NCI-H460 (cell line): ENCODE measurements around the gene FAM181A. TPM values are rescaled to one million over a fixed set of nuclear protein-coding genes. Genes with fewer than 3 reads are reported as not detected.

Experiments used
- DNase-seq: peaks from one replicate; pipeline ENCODE4 v3.0.0-alpha.2; 2016; ENCODE audit warnings: low read depth; ENCODE audit errors: extremely low read depth
- total RNA-seq: library from RNA; depleted of rRNA; stranded (reverse); fragments of >200 nt; shearing (Covaris generic); gene quantifications from 2 replicates; pipeline ENCODE4 v1.2.3, GENCODE V29; 2014

FAM181A gene
- total RNA-seq, 1 experiment from 2014 or later, result not detected

DNA sequence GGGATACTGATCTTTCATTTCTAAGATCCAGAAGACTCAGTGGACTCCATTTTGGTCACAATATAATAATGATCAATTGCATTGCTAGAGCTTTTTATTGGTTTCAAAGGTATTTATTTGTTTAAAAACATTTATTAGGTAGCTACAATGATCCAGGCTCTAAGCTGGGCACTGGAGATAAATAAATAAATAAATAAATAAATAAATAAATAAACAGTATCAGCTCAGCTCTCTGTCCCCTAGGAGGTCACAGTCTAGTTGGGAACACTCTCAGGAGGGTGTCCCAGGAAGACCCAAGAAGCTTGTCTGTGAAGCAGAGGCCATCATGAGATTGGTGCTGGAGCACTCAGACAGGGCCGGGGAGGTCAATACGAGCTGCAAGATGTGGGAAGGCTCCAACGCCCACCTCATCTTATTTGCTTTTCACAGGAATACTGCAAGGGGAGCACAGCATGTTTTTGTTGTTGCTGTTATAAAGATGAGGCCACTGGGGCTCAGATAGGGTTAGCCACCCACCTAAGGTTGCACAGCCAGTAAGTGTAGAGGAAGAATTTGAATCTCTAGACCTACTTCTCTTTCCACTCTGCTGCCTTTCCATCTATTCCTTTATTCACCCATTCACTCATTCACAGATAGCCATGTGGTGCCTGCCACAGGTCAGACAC, 33.8 kb downstream of the FAM181A start:
- no peak for DNase-seq

- DNase-seq, result no peak
These were observed 34.5 kb downstream of the FAM181A start for GRCh38 chr14:93961620-93962019.

GRCh38 chr14:93962701-93963601, 35.8 kb downstream of the FAM181A start:
- no peak for DNase-seq

DNA sequence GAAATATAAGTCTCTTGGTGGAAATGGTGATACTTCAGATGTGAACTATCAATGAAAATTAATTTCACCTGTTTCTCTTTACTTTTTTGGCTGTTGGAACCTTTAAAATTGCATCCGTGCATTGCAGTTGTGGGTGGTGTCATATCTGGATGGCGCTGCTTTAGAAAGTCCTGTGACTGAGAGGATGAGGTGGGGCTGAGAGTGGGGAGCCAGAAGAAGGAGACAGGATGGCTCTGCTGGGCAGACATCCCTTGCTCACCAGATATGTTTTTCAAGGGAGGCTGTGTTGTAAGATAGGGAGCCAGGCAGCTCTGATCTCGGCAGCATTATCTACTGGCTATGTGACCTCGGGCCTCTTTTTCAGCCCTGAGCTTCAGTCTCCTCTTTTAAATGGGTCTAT, 36.5 kb downstream of the FAM181A start:
- DNase-seq, result no peak

DNA sequence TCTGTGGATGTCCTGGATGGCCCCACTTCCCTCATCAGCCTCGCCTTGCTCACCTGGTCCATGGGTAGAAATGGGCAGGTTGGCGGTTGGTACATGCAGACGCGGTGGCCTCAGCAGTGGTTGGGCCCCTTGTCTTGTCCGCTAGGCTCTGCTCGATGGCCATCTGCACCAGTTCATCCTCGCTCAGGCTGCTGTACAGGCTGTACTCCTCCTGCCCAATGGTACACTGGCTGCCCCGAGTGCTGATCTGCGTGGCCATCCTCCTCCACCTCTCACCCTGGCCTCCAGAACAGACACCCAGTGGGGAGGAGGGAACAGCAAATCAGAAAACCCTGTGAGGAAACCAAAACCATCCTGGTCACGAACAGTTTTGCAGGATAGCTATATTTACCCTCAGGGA, 37.1 kb downstream of the FAM181A start:
- DNase-seq, result no peak

GRCh38 chr14:93964820-93965286, 37.7 kb downstream of the FAM181A start:
- no peak for DNase-seq

- DNase-seq, result no peak
These were observed 38.2 kb downstream of the FAM181A start for GRCh38 chr14:93965287-93965821.

DNA sequence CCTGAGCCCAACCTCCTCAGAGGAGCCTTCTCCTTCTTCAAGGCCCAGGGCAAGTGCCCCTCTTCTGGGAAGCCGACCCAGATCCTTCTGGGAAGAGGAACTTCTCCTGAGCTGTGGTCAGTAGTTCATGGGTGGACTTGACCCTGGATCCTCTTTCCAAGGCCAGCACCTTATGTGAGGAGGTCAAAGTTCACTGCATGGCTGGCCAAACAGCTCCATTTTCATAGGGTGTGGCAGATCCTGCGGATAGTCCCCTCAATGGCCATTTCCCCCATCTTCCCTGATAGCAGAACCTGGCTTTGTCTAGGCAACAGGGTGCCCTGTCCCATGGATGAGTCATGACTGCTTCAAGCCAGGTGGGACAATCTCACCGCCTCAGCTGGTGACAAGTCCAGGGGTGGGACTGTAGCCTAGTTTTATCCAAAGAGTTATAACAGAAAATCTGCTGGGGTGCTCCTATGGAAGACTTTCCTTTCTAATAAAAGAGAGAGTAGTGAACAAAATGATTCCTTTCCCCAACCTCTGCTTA, 38.9 kb downstream of the FAM181A start:
- DNase-seq, result no peak

DNA sequence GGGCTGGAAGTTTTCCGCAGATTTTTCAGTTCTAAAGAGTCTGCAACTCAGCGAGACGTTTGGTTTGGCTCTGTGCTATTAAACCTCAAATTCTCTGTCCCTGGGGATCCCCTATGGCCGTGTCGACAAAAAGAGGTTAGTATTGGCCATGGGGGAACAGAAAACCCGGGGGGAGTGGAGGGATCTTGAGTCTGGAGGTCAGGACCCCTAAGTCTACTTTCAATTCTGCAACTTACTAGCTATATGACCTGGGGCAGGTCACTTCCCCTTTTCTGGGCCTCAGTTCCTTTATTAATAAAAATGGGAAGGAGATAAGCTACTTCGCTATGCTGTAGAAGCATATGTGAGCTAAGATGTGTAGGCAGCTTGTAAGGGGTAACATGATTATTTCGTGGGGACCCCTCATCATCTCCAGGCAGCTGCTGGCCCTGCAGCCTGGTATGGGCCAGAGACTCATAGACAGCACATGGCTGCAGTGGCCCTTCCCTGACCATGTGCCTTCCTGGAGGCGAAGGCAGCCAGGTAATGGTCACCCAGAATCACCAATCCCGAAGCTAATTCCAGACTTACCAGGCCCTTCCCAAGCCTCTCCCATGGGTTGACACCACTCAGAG, 40.6 kb downstream of the FAM181A start:
- no peak for DNase-seq

- DNase-seq, result no peak
These were observed 42.1 kb downstream of the FAM181A start for GRCh38 chr14:93969082-93969828.

GRCh38 chr14:93970585-93970964, 43.4 kb downstream of the FAM181A start:
- DNase-seq, result peak; percentile 19

GRCh38 chr14:93970965-93971634, 44.0 kb downstream of the FAM181A start:
- DNase-seq, result no peak

- DNase-seq, result no peak
These were observed 44.5 kb downstream of the FAM181A start for GRCh38 chr14:93971635-93972027.

DNA sequence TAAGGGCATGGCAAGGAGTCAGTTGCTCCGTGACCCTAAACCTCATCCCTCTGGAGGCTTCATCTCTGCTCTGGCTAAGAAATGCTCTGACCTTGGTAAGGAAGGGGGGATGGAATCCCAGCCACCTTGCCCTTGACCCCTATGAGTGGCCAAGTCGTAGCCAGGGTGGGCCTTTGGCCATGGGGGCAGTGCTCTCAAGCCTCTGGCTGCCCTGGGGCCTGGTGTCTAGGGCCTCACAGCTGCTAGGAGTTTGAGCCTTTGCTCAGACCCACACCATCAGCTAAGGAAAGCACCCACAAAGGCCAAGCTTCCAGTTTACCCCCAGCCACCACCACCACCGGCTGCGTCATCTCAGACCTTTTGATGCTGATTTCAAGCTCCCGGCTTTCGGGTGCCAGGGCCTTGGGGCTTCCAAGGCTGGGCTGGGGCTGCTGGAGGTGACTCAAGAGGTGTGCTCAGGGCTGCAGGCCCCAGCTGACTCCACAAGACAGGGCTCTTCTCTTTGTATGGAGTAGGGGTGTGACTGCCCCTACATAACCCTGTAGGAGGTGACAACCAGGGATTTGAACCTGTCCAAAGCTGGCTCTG, 45.6 kb downstream of the FAM181A start:
- no peak for DNase-seq

GRCh38 chr14:93973607-93974006, 46.5 kb downstream of the FAM181A start:
- no peak for DNase-seq

- no peak for DNase-seq
These were observed 47.2 kb downstream of the FAM181A start for GRCh38 chr14:93974299-93974698.

DNA sequence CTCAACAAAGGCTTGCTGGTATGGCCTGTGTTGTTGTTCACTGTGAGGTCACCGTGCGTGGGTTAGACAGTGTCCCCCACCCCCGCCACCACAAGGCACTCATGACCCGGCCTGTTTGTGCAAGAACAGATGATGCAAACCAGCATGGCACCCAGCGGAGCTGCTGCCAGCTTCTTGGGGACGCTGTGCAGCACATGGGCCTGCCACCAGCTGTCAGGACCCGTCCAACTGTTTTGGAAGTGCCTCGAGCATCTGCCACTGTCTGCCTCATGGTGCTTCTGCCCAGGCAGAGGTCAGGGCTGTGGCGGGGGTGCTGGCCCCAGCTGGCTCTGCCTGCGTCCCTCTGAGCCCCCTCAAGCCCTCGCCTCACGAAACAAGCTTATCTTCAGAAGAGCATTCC, 47.7 kb downstream of the FAM181A start:
- DNase-seq, result no peak

- no peak for DNase-seq
These were observed 48.8 kb downstream of the FAM181A start for GRCh38 chr14:93975791-93976476.
